K562 (cell line): ENCODE data around the gene SPOCK2. TPM values are rescaled to one million over a fixed set of nuclear protein-coding genes. Genes with fewer than 3 reads are reported as not detected.

Experiments used
- ATAC-seq: fragments of 200-7000 bp; cut with Tn5 transposase; 3 replicates; pipeline ENCODE4 v1.9.1; 2020; ENCODE audit warnings: moderate library complexity
- BruUV-seq: library from RNA; stranded (reverse); fragments of 400-500 nt; replicated peaks from 2 replicates; lab custom pipeline; 2021; lab: Mats Ljungman, UMichigan
- CTCF ChIA-PET: fragments of 300-600 bp; formaldehyde crosslinking; extraction: SDS; loops from one replicate; lab custom pipeline; 2021; ENCODE audit warnings: low intra/inter-chr PET ratio; lab: Yijun Ruan, JAX
- POLR2A ChIA-PET: fragments of 300-600, 350-650 bp; sonication (Branson Sonifier 250); formaldehyde crosslinking; extraction: SDS; loops from one replicate; lab custom pipeline; 2021; ENCODE audit warnings: antibody characterized with exemption, inconsistent platforms; lab: Yijun Ruan, JAX
- DNase-seq, 4 experiments: peaks; one replicate each; pipeline versions ENCODE4 v3.0.0 to v3.0.0-alpha.2; 2011 to 2018; ENCODE audit warnings: low spot score in 3 of 4, mixed read lengths in 3 of 4; ENCODE audit errors: extremely low read depth in 1 of 4
- FAIRE-seq: peaks from 2 replicates; lab custom pipeline; 2011; peaks lifted over from hg19 to GRCh38; lab: Jason Lieb, UNC
- H2AFZ ChIP-seq: 2 replicates; pipeline ENCODE4 v1.6.0; 2011; ENCODE audit warnings: low read depth, low read length, control low read depth, inconsistent platforms
- H3K27ac ChIP-seq: fragments of 200-600 bp; 3 replicates; pipeline ENCODE4 v1.8.0; 2011; ENCODE audit warnings: low read depth, mild to moderate bottlenecking, control low read depth, inconsistent platforms, low read length, moderate library complexity, mixed read lengths; ENCODE audit errors: extremely low read depth
- H3K27me3 ChIP-seq, 2 experiments: fragments of 300-600 bp in 1 of 2; 2 replicates in 1 of 2; 3 replicates in 1 of 2; pipeline versions ENCODE4 v1.6.0 to v1.8.0; 2011; ENCODE audit warnings: inconsistent platforms in 2 of 2, low read length in 2 of 2, mild to moderate bottlenecking in 1 of 2, mixed read lengths in 1 of 2, moderate library complexity in 1 of 2; ENCODE audit not compliant: control insufficient read depth in 2 of 2, insufficient read depth in 2 of 2
- H3K36me3 ChIP-seq: fragments of 300-600 bp; 3 replicates; pipeline ENCODE4 v1.8.0; 2011; ENCODE audit warnings: mild to moderate bottlenecking, low read length, inconsistent platforms; ENCODE audit not compliant: control insufficient read depth, insufficient read depth
- H3K4me1 ChIP-seq, 2 experiments: fragments of 200-600 bp in 1 of 2; replicated peaks in 1 of 2; 2 replicates in 1 of 2; 3 replicates in 1 of 2; pipeline versions ENCODE4 v1.5.1 to v1.8.0; 2011; ENCODE audit warnings: inconsistent platforms in 2 of 2, low read length in 2 of 2, mild to moderate bottlenecking in 1 of 2, mixed read lengths in 1 of 2, moderate library complexity in 1 of 2; ENCODE audit not compliant: control insufficient read depth in 2 of 2, insufficient read depth in 2 of 2
- H3K4me2 ChIP-seq: 2 replicates; pipeline ENCODE4 v1.6.1; 2011; ENCODE audit warnings: low read length, control low read depth, inconsistent platforms, mixed read lengths; ENCODE audit not compliant: insufficient read depth
- H3K4me3 ChIP-seq: fragments of 200-600 bp; sonication (generic), shearing (Covaris generic); 2 replicates; pipeline ENCODE4 v1.5.1; 2016; ENCODE audit warnings: control low read depth, inconsistent platforms
- H3K79me2 ChIP-seq: fragments of 200-600 bp; 3 replicates; pipeline ENCODE4 v1.8.0; 2011; ENCODE audit warnings: low read length, inconsistent platforms; ENCODE audit not compliant: control insufficient read depth, insufficient read depth
- H3K9ac ChIP-seq, 2 experiments: 2 replicates each; pipeline versions ENCODE4 v1.6.0 to v1.6.1; 2011; ENCODE audit warnings: low read depth in 2 of 2, low read length in 2 of 2, control low read depth in 1 of 2, inconsistent platforms in 1 of 2, mild to moderate bottlenecking in 1 of 2, mixed read lengths in 1 of 2; ENCODE audit not compliant: insufficient read depth in 1 of 2
- H3K9me1 ChIP-seq: one replicate; pipeline ENCODE4 v1.6.0; 2011; ENCODE audit warnings: inconsistent platforms, mild to moderate bottlenecking, low read length, moderate library complexity; ENCODE audit not compliant: control insufficient read depth, insufficient read depth
- H3K9me3 ChIP-seq: replicated peaks from 2 replicates; pipeline ENCODE4 v1.5.1; 2011; ENCODE audit warnings: low read depth, low read length, inconsistent platforms; ENCODE audit not compliant: control insufficient read depth, insufficient read depth
- H4K20me1 ChIP-seq: replicated peaks from 2 replicates; pipeline ENCODE4 v1.6.1; 2011; ENCODE audit warnings: low read length, inconsistent platforms, mixed read lengths; ENCODE audit not compliant: control insufficient read depth, insufficient read depth
- DLX4 ChIP-seq: fragments of 250-450 bp; sonication (Bioruptor Pico); IDR thresholded peaks from 2 replicates; pipeline ENCODE4 v1.6.1; 2021; ENCODE audit warnings: mild to moderate bottlenecking
- HEY1 ChIP-seq: fragments of 250-450 bp; sonication (Bioruptor Pico); IDR thresholded peaks from 2 replicates; pipeline ENCODE4 v1.5.0; 2020; ENCODE audit warnings: mild to moderate bottlenecking, moderate library complexity, borderline replicate concordance
- PKNOX1 ChIP-seq: fragments of 450-650 bp; IDR thresholded peaks from 2 replicates; pipeline ENCODE4 v1.6.1; 2016
- ZC3H4 ChIP-seq: sonication (generic); formaldehyde crosslinking; IDR thresholded peaks from 2 replicates; pipeline ENCODE4 v1.9.0; 2021; ENCODE audit warnings: missing genetic modification reagents, borderline replicate concordance
- WGBS: fragments of 100-300 bp; shearing (Covaris generic); methylation state at CpG from one replicate; pipeline ENCODE4 v1.1.6; 2016; ENCODE audit warnings: low coverage, mixed read lengths; ENCODE audit not compliant: insufficient coverage; ENCODE audit errors: missing lambda C conversion rate; 5-methylcytosine and 5-hydroxymethylcytosine counted together
- in situ Hi-C: fragments of 300-500 bp; cut with MboI; formaldehyde crosslinking; loops from 4 replicates; pipeline ENCODE4 v1.15.0; 2018; ENCODE audit warnings: inconsistent platforms, mixed read lengths
- intact Hi-C: fragments of 100-400 bp; cut with micrococcal nuclease; formaldehyde crosslinking; loops from 2 replicates; pipeline ENCODE4 v1.14.2; 2022
- polyA plus RNA-seq, 8 experiments: library from polyadenylated mRNA; depleted of rRNA in 4 of 8; stranded (reverse) in 5 of 8; unstranded in 3 of 8; fragments of >200 nt; fragmentation: Nextera tagmentation in 2 of 8; fragmentation: Illumina TruSeq in 1 of 8; extraction: Ambion mirVana in 2 of 8; extraction: Trizol in 1 of 8; gene quantifications; 2 replicates each; pipeline versions ENCODE4 v1.2.1 to v1.2.3, GENCODE V29; 2011 to 2014; ENCODE audit warnings: inconsistent platforms in 1 of 8, missing spikeins in 1 of 8
- total RNA-seq, 7 experiments: library from RNA; depleted of rRNA in 6 of 7; stranded (reverse); fragments of >200 nt in 6 of 7; fragmentation: Illumina TruSeq in 2 of 7; extraction: Trizol in 2 of 7; gene quantifications; 2 replicates each; pipeline versions ENCODE4 v1.2.1 to v1.2.3, GENCODE V29; 2011 to 2021; ENCODE audit warnings: low replicate concordance in 1 of 7
- TF ChIP-seq, protein P1 (sequence below), 2 experiments: fragments of 450-650 bp; IDR thresholded peaks; 2 replicates each; pipeline ENCODE4 v1.6.1; 2016

The SPOCK2 gene
- total and polyA plus RNA-seq, 9 of the 15 experiments (the other 6 are each of a cell fraction or from before 2014, with no cell fraction given) = 0.04 to 0.86 (median 0.11) TPM; not detected in 2

- FAIRE-seq (no peak), DNase-seq (no peak), ATAC-seq (no peak)
- no TSS peak for BruUV-seq
- ChIA-PET CTCF (no interaction called here), POLR2A (interaction anchor here (0.6 to 1.9 kb wide), 5 partner anchors 8 to 236 kb away, joined by 3 to 7 read pairs (median 4); no protein-coding TSS in a partner anchor)
- no peaks in the 10 kb centered on the region for H3K9me3 ChIP-seq
- no peak overlapping the region for H3K27ac ChIP-seq
- in situ Hi-C loops = no loop called here
- H3K4me2 ChIP-seq = no peak overlapping the region
- no peak overlapping the region for H3K4me3 ChIP-seq
- H3K27me3 ChIP-seq = no peaks in the 10 kb centered on the region
- H3K4me1 ChIP-seq = peaks cover 0 to 28% of the 10 kb centered on the region in 2 experiments; a peak in 2 of 5 replicates
- H4K20me1 ChIP-seq = no peaks in the 10 kb centered on the region
- TF ChIP-seq HEY1 (CRISPR knock-in tag) (no peak), DLX4 (CRISPR knock-in tag) (no peak), ZC3H4 (CRISPR knock-in tag) (no peak)
- H2AFZ ChIP-seq = no peak overlapping the region
- intact Hi-C loops = no loop called here
- H3K79me2 ChIP-seq = no peaks in the 10 kb centered on the region
- no peak overlapping the region for H3K9ac ChIP-seq
- no peaks in the 10 kb centered on the region for H3K36me3 ChIP-seq
- WGBS = 65% methylated on average over 6 of the region's 6 CpGs
- no peaks in the 10 kb centered on the region for H3K9me1 ChIP-seq
Observed at GRCh38 chr10:72085166-72085565, 3.2 kb downstream of the SPOCK2 start.

DNA sequence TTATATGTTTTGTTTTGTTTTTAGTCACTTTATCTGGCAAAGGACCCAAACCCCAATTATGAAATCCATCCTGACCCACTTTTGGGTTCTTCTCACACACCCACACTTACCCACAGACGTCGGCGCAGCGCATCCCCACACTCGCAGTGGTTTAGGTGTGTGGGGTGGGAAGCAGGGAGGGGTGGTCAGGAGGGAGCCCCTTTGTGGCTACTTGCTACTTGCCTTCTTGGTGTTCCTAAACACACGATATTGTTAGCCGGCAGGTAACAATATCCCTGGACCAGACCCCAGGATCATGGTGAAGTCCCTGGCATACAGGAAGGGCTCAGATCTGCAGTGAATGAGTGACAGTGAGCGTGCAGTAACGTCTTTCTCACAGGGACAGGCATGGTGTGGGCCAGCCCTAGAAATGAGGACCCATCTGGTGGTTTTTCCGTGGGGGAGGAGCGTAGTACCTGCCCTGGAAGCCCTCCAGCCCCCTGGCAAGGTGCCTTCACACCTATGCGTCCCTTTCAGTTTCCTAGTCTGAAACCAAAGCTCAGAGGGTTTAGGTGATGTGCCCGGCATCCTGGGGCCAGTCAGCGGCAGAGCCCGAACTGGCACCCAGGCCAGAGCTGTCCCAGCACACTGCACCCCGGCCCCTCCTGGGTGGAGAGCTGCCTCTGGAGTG lies 4.4 kb downstream of the SPOCK2 start:
- 0 out of 2 replicates have a peak overlapping the region, but pooled peaks have one; percentile 23 for H2AFZ ChIP-seq
- H3K9me1 ChIP-seq = no peaks in the 10 kb centered on the region
- no peak overlapping the region for H3K4me2 ChIP-seq
- in situ Hi-C loops (no loop called here), intact Hi-C loops (no loop called here)
- no peaks in the 10 kb centered on the region for H3K79me2 ChIP-seq
- ChIA-PET CTCF (no interaction called here), POLR2A (interaction anchor here (0.6 to 1.4 kb wide), 5 partner anchors 17 to 259 kb away, joined by 3 to 4 read pairs (median 3); no protein-coding TSS in a partner anchor)
- H3K4me3 ChIP-seq = no peak overlapping the region
- H3K9ac ChIP-seq = peak overlapping the region in 1 of 2 experiments; percentile 2; a peak in 1 of 4 replicates
- H4K20me1 ChIP-seq = no peaks in the 10 kb centered on the region
- no peaks in the 10 kb centered on the region for H3K9me3 ChIP-seq
- peak; percentile 42; the same call in 1 of the 2 replicates for TF ChIP-seq PKNOX1
- TF ChIP-seq, protein P1, sequence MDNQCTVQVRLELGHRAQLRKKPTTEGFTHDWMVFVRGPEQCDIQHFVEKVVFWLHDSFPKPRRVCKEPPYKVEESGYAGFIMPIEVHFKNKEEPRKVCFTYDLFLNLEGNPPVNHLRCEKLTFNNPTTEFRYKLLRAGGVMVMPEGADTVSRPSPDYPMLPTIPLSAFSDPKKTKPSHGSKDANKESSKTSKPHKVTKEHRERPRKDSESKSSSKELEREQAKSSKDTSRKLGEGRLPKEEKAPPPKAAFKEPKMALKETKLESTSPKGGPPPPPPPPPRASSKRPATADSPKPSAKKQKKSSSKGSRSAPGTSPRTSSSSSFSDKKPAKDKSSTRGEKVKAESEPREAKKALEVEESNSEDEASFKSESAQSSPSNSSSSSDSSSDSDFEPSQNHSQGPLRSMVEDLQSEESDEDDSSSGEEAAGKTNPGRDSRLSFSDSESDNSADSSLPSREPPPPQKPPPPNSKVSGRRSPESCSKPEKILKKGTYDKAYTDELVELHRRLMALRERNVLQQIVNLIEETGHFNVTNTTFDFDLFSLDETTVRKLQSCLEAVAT (IDR thresholded peaks at IDR 0.05) = no peak
- no peak overlapping the region for H3K27ac ChIP-seq
- FAIRE-seq (no peak), DNase-seq (no peak), ATAC-seq (peak; percentile 20; the same call in 2 of the 3 replicates)
- no TSS peak for BruUV-seq
- no peaks in the 10 kb centered on the region for H3K36me3 ChIP-seq
- peaks cover 0 to 28% of the 10 kb centered on the region in 2 experiments; a peak in 2 of 5 replicates for H3K4me1 ChIP-seq
- WGBS = 56% methylated on average over 16 of the region's 16 CpGs
- H3K27me3 ChIP-seq = no peaks in the 10 kb centered on the region
